Measurements from ENCODE around the gene AP5S1.

The AP5S1 gene

DNA sequence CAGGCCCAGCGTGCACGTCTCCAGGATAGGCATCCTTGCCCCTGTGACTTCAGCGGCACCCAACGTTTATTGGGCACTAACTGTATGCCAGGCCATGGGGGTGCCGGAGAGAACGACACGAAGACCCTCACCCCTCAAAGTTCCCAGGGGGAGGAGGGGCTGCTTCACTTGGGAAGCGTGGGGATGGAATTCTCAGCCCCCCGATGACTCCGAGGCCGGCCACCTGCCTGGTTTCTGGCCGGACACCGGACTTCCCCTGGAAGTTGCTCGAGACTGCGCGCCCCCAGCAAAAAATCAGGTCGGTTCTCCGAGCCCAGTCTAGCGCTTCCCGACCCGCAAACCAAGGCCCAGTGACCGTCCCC, 26.0 kb downstream of the AP5S1 start:
- DNase-seq (ENCODE audit: low spot score), result no peak

DNA sequence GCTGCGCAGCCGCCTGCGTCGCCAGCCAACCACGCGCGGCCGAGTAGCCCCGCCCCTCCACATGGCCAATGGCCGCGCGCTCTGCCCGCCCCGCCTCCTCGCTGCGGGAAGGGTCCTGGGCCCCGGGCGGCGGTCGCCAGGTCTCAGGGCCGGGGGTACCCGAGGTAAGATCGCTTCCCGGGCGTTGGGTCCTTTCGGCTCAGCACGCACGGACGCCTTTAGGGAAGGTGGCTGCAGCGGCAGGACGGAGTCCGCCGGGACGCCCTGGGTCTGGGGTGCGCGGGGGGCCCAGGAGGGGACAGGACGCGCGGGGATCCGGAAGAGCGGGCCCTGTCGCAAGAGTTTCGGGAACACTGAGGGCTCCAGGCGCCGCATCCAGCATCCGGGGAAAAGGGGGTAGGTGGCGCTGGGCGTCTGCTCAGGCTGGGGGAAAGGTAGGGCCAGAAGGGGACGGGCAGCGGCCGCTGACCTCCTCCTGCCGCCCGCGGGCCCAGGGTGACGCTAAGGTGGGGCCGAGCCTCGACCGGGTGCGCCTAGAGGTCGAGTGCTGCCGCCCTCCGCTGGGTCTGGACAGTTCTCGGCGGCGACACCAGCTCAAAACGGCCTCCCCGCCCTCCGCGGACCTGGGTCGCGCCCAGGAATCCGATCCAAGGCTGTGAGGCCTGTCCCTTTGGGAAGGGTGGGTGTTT, 26.5 kb downstream of the AP5S1 start, which contains the start of gene MAVS:
TSS of gene MAVS (plus strand) at position 95 of the 689 bp plus-strand sequence. CDS start 7,791 bp downstream, outside the sequence.
- peak; percentile 87 for DNase-seq (ENCODE audit: low spot score)

DNA sequence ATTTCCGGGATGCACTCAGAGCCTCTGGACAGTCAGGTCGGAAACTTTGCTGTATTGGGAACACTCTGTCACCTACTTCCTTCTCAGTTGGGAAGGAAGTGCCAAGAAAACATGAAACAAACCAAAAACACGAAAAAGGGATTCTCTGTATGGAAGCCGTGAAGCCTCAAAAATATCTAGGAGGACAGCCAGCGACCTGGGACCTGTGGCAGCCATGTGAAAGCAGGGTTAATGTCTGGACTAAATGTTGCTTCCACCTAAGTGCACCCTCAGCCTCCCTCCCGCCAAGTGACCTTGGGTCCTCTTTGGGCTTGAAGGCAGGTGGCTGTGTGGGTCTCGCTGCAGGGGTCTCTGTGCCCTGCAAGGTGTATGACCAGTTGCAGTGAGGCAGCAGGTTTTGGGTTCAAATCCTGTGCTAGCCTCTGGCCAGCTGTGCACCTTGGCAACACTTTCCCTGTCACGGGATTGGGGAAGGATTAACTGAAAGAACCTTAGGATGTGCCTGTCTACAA, 27.1 kb downstream of the AP5S1 start:
- DNase-seq (ENCODE audit: low spot score), result no peak

DNA sequence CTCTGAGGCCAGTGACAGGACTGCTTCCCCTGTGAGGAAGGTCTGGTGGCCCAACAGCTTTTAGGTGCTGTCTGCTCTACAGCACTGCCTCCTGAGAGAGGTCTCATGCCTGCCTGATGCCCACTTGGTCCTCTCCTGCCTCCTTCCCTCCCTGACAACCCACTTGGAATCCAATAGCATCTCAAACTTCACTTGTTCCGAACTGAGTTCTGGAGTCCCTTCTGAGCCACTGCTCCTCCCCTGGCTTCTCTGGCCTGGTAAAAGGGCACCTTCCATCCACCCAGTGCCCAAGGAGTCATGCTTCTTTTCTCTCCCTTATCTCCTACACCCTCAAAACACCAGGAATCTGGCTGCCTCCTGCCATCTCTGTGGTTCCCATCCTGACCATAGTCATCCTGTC, 28.2 kb downstream of the AP5S1 start:
- no peak for DNase-seq (ENCODE audit: low spot score)

DNA sequence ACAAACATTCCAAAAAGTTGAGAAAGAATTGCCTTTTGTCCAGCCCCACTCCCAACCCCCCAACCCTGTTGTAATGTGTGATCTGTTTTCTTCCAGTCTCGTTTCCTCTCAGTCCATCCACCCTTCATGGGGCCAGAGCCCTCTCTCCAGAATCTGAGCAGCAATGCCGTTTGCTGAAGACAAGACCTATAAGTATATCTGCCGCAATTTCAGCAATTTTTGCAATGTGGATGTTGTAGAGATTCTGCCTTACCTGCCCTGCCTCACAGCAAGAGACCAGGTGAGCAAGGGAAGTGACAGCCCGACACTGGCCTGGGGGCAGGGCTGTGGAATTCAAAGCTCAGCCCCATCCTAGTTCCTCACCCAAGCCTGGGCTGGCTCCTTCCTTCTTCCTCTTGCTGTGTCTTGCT, 34.1 kb downstream of the AP5S1 start:
- no peak for DNase-seq (ENCODE audit: low spot score)

DNA sequence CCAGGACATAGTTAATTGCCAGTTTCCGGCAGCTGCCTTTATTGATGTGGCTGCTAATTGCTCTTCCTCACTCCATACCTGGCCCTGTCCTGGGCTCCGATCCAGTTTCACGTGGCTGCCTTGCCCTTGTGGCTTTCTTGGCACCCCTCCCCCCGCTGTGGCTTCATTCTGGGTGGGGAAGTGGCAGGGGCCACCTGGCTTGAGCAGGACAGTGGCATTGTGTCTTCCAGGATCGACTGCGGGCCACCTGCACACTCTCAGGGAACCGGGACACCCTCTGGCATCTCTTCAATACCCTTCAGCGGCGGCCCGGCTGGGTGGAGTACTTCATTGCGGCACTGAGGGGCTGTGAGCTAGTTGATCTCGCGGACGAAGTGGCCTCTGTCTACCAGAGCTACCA, 37.1 kb downstream of the AP5S1 start:
- DNase-seq (ENCODE audit: low spot score), result no peak

DNA sequence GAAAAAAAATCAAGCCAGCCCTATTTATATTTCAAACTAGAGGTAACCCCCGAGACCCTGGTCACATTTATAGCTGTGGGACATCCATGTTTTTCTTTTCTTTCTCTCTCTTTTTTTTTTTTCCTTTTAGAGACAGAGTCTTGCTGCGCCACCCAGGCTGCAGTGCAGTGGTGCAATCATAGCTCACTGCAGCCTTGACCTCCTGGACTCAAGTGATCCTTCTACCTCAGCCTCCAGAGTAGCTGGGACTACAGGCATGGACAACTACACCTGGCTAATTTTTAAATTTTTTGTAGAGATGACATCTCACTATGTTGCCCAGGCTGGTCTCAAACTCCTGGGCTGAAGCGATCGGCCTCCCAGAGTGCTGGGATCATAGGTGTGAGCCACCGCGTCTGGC, 38.3 kb downstream of the AP5S1 start:
- no peak for DNase-seq (ENCODE audit: low spot score)

DNA sequence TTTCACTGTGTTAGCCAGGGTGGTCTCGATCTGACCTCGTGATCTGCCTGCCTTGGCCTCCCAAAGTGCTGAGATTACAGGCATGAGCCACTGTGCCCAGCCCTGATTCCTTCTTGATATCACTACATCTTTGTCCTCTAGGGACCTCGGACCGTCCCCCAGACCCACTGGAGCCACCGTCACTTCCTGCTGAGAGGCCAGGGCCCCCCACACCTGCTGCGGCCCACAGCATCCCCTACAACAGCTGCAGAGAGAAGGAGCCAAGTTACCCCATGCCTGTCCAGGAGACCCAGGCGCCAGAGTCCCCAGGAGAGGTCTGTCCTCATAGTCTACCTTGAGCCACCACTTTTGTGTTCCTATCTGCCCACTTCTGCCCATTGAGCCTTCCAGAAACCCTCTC, 40.8 kb downstream of the AP5S1 start:
- DNase-seq (ENCODE audit: low spot score), result no peak

DNA sequence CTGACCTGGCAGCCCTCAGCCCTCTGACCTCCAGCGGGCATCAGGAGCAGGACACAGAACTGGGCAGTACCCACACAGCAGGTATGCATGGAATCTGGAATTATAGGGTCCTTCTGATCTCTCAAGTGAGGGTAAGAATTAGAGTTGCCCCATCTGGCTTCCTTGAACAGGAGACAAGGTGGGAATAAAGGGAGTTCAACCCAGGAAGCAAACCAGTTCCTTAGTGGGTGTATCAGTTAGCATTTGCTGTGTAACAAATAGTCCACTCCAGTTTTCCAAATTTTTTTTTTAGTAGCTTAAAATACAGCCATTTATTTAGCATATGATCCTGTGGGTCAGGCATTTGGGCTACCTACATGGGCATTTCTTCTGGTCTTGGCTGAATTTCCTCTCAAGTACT, 42.0 kb downstream of the AP5S1 start:
- no peak for DNase-seq (ENCODE audit: low spot score)

DNA sequence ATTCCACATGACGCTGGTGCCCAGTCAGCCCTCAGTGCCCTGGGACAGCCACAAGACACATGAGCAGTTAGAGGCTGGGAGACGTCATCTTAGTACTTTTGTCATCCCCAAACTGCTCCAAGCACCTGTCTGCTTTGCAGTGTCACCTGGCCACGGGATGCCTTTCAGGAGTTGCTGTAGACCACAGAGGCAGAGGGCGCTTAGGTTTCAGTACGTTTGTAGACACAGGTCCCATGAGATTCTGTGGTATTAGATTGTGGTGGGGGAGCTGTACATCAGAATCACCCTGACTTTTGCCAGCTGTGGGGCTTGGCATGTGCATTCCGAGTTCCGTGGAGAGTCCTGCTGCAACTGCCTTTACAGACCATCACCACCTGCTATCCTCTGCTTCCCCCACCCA, 43.0 kb downstream of the AP5S1 start:
- no peak for DNase-seq (ENCODE audit: low spot score)

DNA sequence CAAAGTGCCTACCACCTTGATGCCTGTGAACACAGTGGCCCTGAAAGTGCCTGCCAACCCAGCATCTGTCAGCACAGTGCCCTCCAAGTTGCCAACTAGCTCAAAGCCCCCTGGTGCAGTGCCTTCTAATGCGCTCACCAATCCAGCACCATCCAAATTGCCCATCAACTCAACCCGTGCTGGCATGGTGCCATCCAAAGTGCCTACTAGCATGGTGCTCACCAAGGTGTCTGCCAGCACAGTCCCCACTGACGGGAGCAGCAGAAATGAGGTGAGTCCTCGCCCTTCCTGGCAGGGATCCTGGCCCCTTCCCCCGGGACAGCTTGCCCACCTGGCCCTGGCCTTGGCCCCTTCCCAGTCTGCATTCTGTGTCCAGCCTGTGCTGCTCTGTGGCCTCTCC, 44.2 kb downstream of the AP5S1 start:
- DNase-seq (ENCODE audit: low spot score), result no peak

DNA sequence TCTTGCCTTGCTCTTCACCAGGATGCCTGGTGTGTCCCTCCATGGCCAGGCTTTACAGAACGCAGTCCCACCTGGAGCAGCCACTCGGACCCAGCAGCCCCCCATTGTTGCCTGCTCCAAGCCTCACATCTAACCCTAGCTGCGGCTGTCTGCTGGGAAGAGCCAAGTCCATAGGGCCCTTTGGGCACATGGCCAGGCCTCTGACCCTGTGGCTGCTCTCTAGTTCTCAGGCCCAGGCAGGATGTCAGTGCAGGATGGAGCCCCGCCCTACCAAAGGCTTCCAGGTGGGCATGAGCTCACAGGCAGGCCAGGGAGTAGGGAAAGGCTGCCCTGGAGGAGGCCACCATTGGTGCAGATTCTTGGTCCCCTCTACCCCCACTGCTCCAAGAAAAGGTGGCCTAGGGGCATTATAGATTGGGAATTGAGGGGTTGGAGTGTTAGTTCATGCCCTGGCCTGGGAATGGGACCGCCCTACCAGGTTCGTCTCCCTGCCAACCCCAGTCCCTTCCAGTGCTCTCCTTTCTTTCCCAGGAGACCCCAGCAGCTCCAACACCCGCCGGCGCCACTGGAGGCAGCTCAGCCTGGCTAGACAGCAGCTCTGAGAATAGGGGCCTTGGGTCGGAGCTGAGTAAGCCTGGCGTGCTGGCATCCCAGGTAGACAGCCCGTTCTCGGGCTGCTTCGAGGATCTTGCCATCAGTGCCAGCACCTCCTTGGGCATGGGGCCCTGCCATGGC, 45.0 kb downstream of the AP5S1 start:
- DNase-seq (ENCODE audit: low spot score), result no peak

DNA sequence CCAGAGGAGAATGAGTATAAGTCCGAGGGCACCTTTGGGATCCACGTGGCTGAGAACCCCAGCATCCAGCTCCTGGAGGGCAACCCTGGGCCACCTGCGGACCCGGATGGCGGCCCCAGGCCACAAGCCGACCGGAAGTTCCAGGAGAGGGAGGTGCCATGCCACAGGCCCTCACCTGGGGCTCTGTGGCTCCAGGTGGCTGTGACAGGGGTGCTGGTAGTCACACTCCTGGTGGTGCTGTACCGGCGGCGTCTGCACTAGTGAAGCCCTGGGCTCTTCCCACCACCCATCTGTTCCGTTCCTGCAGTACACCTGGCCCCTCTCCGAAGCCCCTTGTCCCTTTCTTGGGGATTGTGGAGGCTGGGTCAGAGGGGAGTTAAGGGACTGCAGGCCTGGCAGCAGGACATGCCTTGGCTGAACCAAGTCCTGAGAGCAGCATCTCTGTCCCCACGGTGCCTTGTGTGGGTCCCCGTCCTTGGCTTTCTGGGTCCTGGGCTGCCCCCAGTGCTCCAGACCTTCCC, 45.6 kb downstream of the AP5S1 start:
- no peak for DNase-seq (ENCODE audit: low spot score)

DNA sequence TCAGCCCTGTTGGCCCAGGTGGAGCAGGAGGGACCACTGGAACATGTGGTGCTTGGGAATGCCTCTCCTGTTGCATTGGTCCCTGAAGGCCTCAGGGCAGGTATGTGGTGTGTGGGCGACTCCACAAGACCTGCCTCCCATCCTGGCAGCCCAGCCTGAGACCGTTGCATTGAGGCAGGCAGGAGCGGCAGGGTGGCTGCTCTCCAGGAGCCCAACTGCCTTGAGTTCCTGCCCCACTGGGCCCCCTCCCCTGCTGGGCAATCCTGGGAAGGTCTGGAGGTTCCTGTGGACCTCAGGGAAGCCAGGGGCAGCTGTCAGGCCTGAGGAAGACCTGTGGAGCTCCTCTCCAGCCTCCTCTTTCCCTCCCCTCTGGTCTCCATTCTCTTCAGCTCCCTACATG, 46.1 kb downstream of the AP5S1 start:
- DNase-seq (ENCODE audit: low spot score), result no peak

DNA sequence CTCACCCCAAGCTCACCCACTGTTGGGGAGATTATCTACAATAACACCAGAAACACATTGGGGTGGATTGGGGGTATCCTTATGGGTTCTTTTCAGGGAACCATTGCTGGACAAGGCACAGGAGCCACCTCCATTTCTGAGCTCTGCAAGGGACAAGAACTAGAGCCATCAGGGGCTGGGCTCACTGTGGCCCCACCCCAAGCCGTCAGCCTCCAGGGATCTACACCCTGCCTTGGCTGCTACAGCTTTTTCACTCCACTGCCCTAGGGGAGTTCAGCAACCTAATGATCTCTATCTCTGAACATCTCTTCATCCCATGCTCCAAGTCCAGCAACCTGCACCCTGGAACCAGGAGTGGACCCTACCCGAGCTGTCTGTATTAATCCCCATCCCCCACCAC, 47.5 kb downstream of the AP5S1 start:
- DNase-seq (ENCODE audit: low spot score), result no peak

DNA sequence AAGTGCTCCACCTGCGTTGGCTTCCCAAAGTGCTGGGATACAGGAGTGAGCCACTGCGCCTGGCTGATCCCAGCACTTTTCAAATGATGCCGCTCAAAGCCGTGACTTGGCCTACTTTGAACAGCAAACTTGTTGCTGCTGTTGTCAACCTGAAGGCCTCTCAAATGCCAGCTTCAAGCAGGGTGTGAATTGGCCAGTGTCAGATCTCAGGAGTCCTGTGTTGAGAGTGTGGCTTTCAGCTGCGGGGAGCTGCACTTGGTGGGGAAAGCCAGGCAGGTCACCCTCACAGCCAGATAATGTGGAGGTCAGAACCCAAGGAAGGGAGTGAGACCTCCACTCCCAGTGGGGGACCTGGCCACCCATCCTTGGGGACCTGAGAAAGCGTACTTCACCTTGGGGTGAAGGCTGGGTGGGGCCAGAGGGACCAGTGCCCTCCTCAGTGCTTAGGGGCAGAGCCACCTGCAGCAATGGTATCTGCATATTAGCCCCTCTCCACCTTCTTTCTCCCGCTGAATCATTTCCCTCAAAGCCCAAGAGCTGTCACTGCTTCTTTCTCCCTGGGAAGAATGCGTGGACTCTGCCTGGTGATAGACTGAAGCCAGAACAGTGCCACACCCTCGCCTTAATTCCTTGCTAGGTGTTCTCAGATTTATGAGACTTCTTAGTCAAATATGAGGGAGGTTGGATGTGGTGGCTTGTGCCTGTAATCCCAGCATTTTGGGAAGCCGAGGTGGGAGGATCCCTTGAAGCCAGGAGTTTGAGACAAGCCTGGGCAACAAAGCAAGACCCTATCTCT, 49.7 kb downstream of the AP5S1 start:
- no peak for DNase-seq (ENCODE audit: low spot score)

DNA sequence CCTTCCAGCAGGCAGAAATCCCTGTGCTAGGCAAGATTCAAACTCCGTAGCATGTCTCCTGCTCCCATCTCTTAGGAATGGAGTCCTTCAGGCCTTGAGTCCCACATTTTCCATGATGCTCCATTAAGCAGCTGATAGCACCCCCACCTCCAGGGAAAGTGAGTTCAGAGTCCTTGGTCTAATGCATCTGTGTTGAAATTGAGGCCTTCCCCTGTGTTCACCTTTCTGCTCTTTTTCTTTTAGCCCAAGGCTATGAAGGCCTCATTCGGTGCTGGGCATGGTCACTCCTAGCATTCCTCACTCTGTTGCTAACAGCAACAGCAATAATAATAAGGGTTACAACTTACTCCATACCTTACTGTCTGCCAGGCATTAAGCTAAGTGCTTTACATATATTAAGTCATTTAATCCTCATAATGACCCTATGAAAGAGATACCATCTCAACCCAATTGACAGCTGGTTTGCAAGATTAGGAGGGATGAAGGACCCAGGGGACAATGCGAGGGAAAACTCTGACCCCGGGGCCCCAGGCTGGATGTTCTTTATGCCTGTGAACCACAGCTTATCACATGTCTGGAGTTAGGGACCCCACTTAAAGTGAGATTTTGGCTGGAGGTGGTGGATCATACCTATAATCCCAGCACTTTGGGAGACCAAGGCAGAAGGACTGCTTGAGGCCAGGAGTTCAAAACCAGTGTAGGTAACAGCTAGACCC, 51.4 kb downstream of the AP5S1 start:
- no peak for DNase-seq (ENCODE audit: low spot score)

DNA sequence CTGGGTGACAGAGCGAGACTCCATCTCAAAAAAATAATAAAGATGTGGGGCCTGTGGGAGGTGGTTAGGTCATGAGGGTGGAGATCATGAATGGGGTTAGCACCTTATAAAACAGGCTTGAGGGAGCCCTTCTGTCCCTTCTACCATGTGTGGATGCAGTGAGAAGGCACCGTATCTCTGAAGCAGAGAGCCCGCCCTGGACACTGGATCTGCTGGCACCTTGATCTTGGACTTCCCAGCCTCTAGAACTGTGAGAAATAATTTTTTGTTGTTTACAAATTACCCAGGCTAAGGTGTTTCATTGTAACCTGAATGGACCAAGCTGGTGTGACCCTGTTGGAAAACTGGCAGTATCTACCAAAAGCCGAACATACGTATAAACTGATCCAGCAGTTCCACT, 53.2 kb downstream of the AP5S1 start:
- DNase-seq (ENCODE audit: low spot score), result no peak

DNA sequence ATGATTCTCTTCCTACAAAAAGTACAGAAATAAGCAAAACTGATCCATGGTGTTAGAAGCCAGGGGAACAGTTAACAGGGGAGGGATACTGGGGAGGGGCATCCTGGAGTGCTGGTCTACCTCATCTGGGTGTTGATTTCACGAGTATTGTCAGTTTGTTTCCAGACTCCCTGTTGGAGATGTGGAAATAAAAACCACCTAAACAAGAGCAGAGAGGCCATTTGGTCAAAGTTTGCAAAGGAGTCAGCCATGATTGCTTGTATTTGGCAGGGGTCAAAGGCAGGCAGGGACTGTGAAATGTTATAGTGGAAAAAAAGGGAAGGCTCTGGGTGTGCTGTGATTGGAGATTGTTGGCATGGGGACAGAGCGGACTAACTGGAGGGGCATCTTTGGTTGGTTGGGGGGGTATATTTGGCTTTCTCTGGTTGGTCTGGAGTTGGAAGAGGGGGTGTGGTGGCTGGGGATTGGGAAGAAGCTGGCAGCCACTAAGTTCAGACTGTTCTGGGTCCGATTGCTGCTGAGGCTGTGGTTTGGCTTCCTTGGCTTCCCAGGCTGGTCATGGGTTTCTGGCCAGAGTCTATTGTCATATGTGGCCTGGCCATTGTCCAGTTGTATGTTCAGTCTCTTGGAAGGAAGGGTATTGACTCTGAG, 54.0 kb downstream of the AP5S1 start:
- no peak for DNase-seq (ENCODE audit: low spot score)

DNA sequence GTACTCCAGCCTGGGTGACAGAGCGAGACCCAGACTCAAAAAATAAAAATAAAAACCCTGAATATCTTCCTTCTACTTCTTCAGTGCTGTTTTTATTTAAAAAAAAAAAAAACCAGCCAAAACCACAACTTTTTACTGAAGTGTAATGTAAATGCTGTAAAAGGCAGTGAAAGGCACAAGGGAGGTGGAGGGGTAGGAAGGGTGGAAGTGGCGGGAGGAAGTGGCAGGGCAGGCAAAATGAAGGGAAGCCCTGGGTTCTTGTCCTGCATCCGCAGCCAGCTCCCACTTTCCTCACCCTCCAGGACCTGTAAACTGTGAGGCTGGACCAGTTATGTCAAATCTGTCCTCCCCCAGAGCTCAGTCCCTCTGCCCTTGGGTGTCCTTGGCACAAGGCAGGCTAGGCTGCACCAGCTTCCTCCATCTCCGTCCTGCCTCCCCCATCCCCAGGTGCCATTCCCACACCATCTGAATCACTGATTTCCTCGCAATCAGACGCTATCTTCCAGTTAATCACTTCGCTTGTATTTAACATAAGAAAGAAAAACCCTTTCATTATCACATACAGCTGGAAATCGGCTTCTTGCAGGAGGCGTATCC, 55.1 kb downstream of the AP5S1 start:
- DNase-seq (ENCODE audit: low spot score), result no peak

DNA sequence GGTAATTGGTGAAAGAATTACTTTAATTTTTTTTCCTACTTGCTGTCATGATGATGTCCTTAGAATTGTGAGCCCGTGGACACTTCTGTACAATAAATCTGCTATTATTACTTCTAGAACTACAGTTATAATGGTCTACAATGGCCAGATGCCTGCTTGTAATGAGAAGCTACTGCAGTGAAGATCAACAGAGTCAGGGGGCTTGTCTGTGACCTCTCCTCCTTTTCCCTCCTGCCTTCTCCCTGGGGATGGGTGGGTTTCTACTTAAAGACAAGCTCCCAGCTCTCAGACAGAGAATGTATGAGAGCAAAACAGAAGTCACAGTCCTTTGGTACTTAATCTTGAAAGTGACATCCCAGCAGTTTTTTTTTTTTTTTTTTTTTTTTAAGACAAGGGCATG, 55.7 kb downstream of the AP5S1 start:
- DNase-seq (ENCODE audit: low spot score), result no peak

Measured in COLO829 (cell line).